Left renal cortex interstitium (tissue), 4 donors: ENCODE data around the gene OR5K2. TPM values are rescaled to one million over a fixed set of nuclear protein-coding genes. Genes with fewer than 3 reads are reported as not detected.

Experiments used
- DNase-seq, 4 donors: peaks; one replicate each; pipeline ENCODE4 v3.0.0-alpha.2; 2013; ENCODE audit warnings: low read depth in 4 of 4, low spot score in 2 of 4, missing footprints in 1 of 4
- polyA plus RNA-seq, 4 donors: library from polyadenylated mRNA; unstranded; fragments of 120-200 nt; gene quantifications; one replicate each; pipeline ENCODE4 v1.2.1, GENCODE V29; 2013; ENCODE audit not compliant: insufficient read length in 4 of 4

The OR5K2 gene
- polyA plus RNA-seq, 4 donors = 0.16 to 0.98 (median 0.18) TPM; not detected in 1

- peak in 3 of 4 donors; percentile 41 to 75 (median 53) for DNase-seq
Measured at GRCh38 chr3:98521897-98522543, 24.5 kb downstream of the OR5K2 start.

- DNase-seq = peak; percentile 81 to 95 (median 89)
Measured at GRCh38 chr3:98522544-98523281, 25.2 kb downstream of the OR5K2 start, which contains the start of gene CLDND1. Gene CLDND1, minus strand, starts transcription at chr3:98522902. Its CDS starts 1,478 bp downstream, at chr3:98521424.

GRCh38 chr3:98525494-98525893, 28.0 kb downstream of the OR5K2 start:
- no peak for DNase-seq

GRCh38 chr3:98528474-98529346, 31.2 kb downstream of the OR5K2 start:
- DNase-seq = no peak

GRCh38 chr3:98529856-98530459, 32.5 kb downstream of the OR5K2 start:
- no peak for DNase-seq

- DNase-seq = no peak
Measured at GRCh38 chr3:98530676-98531075, 33.2 kb downstream of the OR5K2 start.

- no peak for DNase-seq
Measured at GRCh38 chr3:98531622-98532274, 34.3 kb downstream of the OR5K2 start, which contains the start of gene GPR15. Gene GPR15, plus strand, starts transcription at chr3:98531978. Its CDS starts 56 bp downstream, at chr3:98532034.

GRCh38 chr3:98532275-98532637, 34.8 kb downstream of the OR5K2 start:
- DNase-seq = no peak

- no peak for DNase-seq
Measured at GRCh38 chr3:98532709-98533571, 35.5 kb downstream of the OR5K2 start.

GRCh38 chr3:98534168-98534567, 36.7 kb downstream of the OR5K2 start:
- no peak for DNase-seq

GRCh38 chr3:98534734-98535133, 37.3 kb downstream of the OR5K2 start:
- DNase-seq = no peak

- DNase-seq = no peak
Measured at GRCh38 chr3:98536456-98537017, 39.1 kb downstream of the OR5K2 start.

GRCh38 chr3:98540346-98540745, 42.9 kb downstream of the OR5K2 start:
- no peak for DNase-seq

- no peak for DNase-seq
Measured at GRCh38 chr3:98541695-98542094, 44.2 kb downstream of the OR5K2 start.

- no peak for DNase-seq
Measured at GRCh38 chr3:98542623-98543022, 45.1 kb downstream of the OR5K2 start.

- no peak for DNase-seq
Measured at GRCh38 chr3:98545940-98546339, 48.5 kb downstream of the OR5K2 start.
